OCI-LY7 (cell line): ENCODE results near the gene FMNL2. TPM values are rescaled to one million over a fixed set of nuclear protein-coding genes. Genes with fewer than 3 reads are reported as not detected.

Source experiments
- BruUV-seq: library from RNA; stranded (reverse); fragments of 400-500 nt; replicated peaks from 2 replicates; lab custom pipeline; 2021; lab: Mats Ljungman, UMichigan
- CTCF ChIA-PET: fragments of 300-600 bp; sonication (Branson Sonifier 250); formaldehyde crosslinking; loops from one replicate; lab custom pipeline; 2022; ENCODE audit warnings: antibody characterized with exemption; ENCODE audit not compliant: unreplicated experiment; lab: Charles Lee
- POLR2A ChIA-PET: fragments of 300-600 bp; sonication (Branson Sonifier 250); formaldehyde crosslinking; loops from one replicate; lab custom pipeline; 2022; ENCODE audit warnings: antibody characterized with exemption; lab: Charles Lee
- DNase-seq: peaks from one replicate; pipeline ENCODE4 v3.0.0-alpha.2; 2015; ENCODE audit warnings: low spot score
- H2AFZ ChIP-seq: fragments of 200-600 bp; sonication (generic), shearing (Covaris generic); 2 replicates; pipeline ENCODE4 v1.6.1; 2014; ENCODE audit warnings: mild to moderate bottlenecking, antibody characterized with exemption, low read length, moderate library complexity
- H3K27ac ChIP-seq: fragments of 200-600 bp; sonication (generic); 2 replicates; pipeline ENCODE4 v1.5.1; 2014; ENCODE audit warnings: mixed run types, low read depth, mild to moderate bottlenecking, moderate library complexity, low read length, inconsistent platforms; ENCODE audit not compliant: poor library complexity, severe bottlenecking
- H3K36me3 ChIP-seq: fragments of 200-600 bp; sonication (generic); 2 replicates; pipeline ENCODE4 v1.6.1; 2014; ENCODE audit warnings: mild to moderate bottlenecking, antibody characterized with exemption, low read length, moderate library complexity, mixed read lengths; ENCODE audit not compliant: insufficient read depth
- H3K4me1 ChIP-seq: fragments of 200-600 bp; sonication (generic); 2 replicates; pipeline ENCODE4 v1.5.1; 2014; ENCODE audit warnings: mild to moderate bottlenecking, low read length; ENCODE audit not compliant: insufficient read depth, poor library complexity, severe bottlenecking
- H3K4me2 ChIP-seq: fragments of 200-600 bp; sonication (generic); 2 replicates; pipeline ENCODE4 v1.6.1; 2014; ENCODE audit warnings: mild to moderate bottlenecking, low read length
- H3K4me3 ChIP-seq: fragments of 200-600 bp; sonication (generic); 2 replicates; pipeline ENCODE4 v1.5.1; 2014; ENCODE audit warnings: mild to moderate bottlenecking, low read depth, low read length; ENCODE audit not compliant: poor library complexity, severe bottlenecking
- H3K79me2 ChIP-seq: fragments of 200-600 bp; sonication (generic); 2 replicates; pipeline ENCODE4 v1.6.1; 2016; ENCODE audit warnings: low read depth, mild to moderate bottlenecking, low read length, moderate library complexity, mixed read lengths; ENCODE audit not compliant: insufficient read depth
- H3K9me2 ChIP-seq: fragments of 200-600 bp; sonication (generic); 2 replicates; pipeline ENCODE4 v1.6.1; 2016; ENCODE audit warnings: mild to moderate bottlenecking, low read length, mixed read lengths; ENCODE audit not compliant: insufficient read depth
- H3K9me3 ChIP-seq: fragments of 200-600 bp; sonication (generic); 2 replicates; pipeline ENCODE4 v1.6.1; 2014; ENCODE audit warnings: mild to moderate bottlenecking, mixed run types, low read length, mixed read lengths
- H4K20me1 ChIP-seq: fragments of 200-600 bp; sonication (generic); 2 replicates; pipeline ENCODE4 v1.6.1; 2014; ENCODE audit warnings: mild to moderate bottlenecking, antibody characterized with exemption, low read length, moderate library complexity, mixed read lengths; ENCODE audit not compliant: insufficient read depth
- EZH2phosphoT487 ChIP-seq: fragments of 200-600 bp; sonication (generic); IDR thresholded peaks from 2 replicates; pipeline ENCODE4 v1.6.1; 2018; ENCODE audit warnings: low read depth, borderline replicate concordance, mild to moderate bottlenecking, mixed run types, antibody characterized with exemption, low read length, moderate library complexity, mixed read lengths
- intact Hi-C: fragments of 100-400 bp; cut with micrococcal nuclease; formaldehyde crosslinking; loops from one replicate; pipeline ENCODE4 v1.10.0; 2022; ENCODE audit not compliant: unreplicated experiment
- total RNA-seq, 2 experiments: library from RNA; depleted of rRNA in 1 of 2; stranded (reverse); fragments of >200 nt in 1 of 2; shearing (Covaris generic) in 1 of 2; gene quantifications; 2 replicates each; pipeline ENCODE4 v1.2.3, GENCODE V29; 2014 to 2022
- TF ChIP-seq, protein P1 (sequence below): fragments of 200-600 bp; sonication (generic); conservative IDR thresholded peaks from 2 replicates; pipeline ENCODE4 v1.5.1; 2014; ENCODE audit warnings: mild to moderate bottlenecking, antibody characterized with exemption, low read length, moderate library complexity, mixed read lengths

FMNL2 gene
- total RNA-seq, 2 experiments from 2014 or later: 0.03 to 0.21 TPM

GRCh38 chr2:152336854-152337510 is 2.0 kb downstream of the FMNL2 start:
- no peak for DNase-seq
- POLR2A ChIA-PET: interaction anchor here (0.5 kb wide), 1 partner anchor 409 kb away, joined by 3 read pairs; no protein-coding TSS in a partner anchor
- Histone ChIP-seq H3K4me1 (no peaks in the 10 kb centered on the region), H3K36me3 (no peaks in the 10 kb centered on the region), H3K4me2 (no peak overlapping the region), H3K79me2 (no peaks in the 10 kb centered on the region), H3K4me3 (no peak overlapping the region), H2AFZ (no peak overlapping the region), H3K9me2 (no peaks in the 10 kb centered on the region), H3K9me3 (no peaks in the 10 kb centered on the region), H3K27ac (no peak overlapping the region), H4K20me1 (no peaks in the 10 kb centered on the region)
- TF ChIP-seq, protein P1, sequence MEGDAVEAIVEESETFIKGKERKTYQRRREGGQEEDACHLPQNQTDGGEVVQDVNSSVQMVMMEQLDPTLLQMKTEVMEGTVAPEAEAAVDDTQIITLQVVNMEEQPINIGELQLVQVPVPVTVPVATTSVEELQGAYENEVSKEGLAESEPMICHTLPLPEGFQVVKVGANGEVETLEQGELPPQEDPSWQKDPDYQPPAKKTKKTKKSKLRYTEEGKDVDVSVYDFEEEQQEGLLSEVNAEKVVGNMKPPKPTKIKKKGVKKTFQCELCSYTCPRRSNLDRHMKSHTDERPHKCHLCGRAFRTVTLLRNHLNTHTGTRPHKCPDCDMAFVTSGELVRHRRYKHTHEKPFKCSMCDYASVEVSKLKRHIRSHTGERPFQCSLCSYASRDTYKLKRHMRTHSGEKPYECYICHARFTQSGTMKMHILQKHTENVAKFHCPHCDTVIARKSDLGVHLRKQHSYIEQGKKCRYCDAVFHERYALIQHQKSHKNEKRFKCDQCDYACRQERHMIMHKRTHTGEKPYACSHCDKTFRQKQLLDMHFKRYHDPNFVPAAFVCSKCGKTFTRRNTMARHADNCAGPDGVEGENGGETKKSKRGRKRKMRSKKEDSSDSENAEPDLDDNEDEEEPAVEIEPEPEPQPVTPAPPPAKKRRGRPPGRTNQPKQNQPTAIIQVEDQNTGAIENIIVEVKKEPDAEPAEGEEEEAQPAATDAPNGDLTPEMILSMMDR: no peak
- TF ChIP-seq EZH2phosphoT487: no peak
- intact Hi-C loops: no loop called here
- CTCF ChIA-PET: no interaction called here
- no TSS peak for BruUV-seq

DNA sequence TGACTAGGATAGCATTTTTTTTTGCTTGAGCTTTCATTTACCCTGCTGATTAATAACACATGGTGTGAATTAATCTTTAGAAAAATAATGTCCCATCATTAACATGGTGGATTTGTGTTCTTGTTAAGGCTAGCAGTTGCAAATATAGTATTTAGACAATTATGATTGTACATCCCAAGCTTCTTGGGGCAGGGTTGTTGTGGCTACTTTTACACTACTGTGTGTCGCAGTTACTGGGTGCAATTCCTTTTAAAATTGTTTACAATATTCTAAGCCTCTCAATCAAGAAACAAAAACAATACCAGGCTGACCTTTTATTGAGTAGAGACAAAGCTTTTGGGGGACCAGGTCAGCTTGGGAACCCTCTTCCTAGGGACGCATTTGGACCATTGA is 2.5 kb downstream of the FMNL2 start:
- Histone ChIP-seq H3K9me3 (no peaks in the 10 kb centered on the region), H3K4me2 (no peak overlapping the region), H4K20me1 (no peaks in the 10 kb centered on the region), H3K4me1 (no peaks in the 10 kb centered on the region), H3K4me3 (no peak overlapping the region), H3K9me2 (no peaks in the 10 kb centered on the region), H2AFZ (no peak overlapping the region), H3K79me2 (no peaks in the 10 kb centered on the region), H3K27ac (no peak overlapping the region), H3K36me3 (no peaks in the 10 kb centered on the region)
- no peak for DNase-seq
- TF ChIP-seq, protein P1: no peak
- no peak for TF ChIP-seq EZH2phosphoT487
- ChIA-PET CTCF (no interaction called here), POLR2A (interaction anchor here (0.5 kb wide), 1 partner anchor 408 kb away, joined by 3 read pairs; no protein-coding TSS in a partner anchor)
- intact Hi-C loops: no loop called here
- no TSS peak for BruUV-seq

GRCh38 chr2:152339556-152340286 is 4.7 kb downstream of the FMNL2 start:
- Histone ChIP-seq H3K79me2 (no peaks in the 10 kb centered on the region), H3K4me1 (no peaks in the 10 kb centered on the region), H2AFZ (no peak overlapping the region), H3K27ac (no peak overlapping the region), H4K20me1 (no peaks in the 10 kb centered on the region), H3K4me2 (no peak overlapping the region), H3K9me2 (no peaks in the 10 kb centered on the region), H3K36me3 (no peaks in the 10 kb centered on the region), H3K4me3 (no peak overlapping the region), H3K9me3 (no peaks in the 10 kb centered on the region)
- BruUV-seq: no TSS peak
- no peak for DNase-seq
- POLR2A ChIA-PET: no interaction called here
- no peak for TF ChIP-seq EZH2phosphoT487
- TF ChIP-seq, protein P1: no peak
- CTCF ChIA-PET: no interaction called here
- intact Hi-C loops: no loop called here
